HG03108 (cell line): ENCODE data around the gene MAPT.
"Not testable (repeated sequence)": the region's sequence is repeated elsewhere in the genome, so short reads cannot be mapped to it uniquely, and the experiment has no call there.

ENCODE experiments used
- ATAC-seq: cut with Tn5 transposase; IDR thresholded peaks from one replicate; pipeline ENCODE4 v1.9.1; 2021; ENCODE audit warnings: moderate library complexity; ENCODE audit not compliant: unreplicated experiment

The MAPT gene

DNA sequence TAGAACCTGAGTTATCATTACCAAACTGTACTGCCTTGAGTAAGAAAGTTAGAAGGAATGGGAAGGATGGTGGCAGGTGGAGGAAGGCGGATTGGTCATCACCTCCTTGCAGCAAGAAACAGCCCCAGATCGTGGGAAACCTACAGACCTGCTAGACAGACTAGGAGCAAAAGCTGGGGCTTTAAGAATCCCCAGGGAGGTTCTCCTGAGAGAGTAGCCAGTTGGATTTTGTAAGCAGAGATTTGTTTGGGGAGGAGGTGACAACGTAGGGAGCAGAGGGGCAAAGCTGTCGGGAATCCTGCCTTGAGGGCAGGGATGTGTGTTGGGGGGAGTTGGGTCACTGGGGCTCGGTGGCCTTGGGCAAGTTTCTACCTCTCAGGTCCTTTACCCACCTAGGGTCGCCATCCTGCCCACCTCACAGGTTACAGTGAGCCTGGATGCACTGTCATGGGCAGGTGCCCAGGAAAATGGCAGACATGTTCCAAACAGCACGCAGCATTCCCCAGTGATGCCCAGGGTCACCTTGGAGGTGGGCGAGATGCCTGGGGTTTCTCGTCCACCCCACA lies 55.5 kb downstream of the MAPT start:
- ATAC-seq, result no peak

DNA sequence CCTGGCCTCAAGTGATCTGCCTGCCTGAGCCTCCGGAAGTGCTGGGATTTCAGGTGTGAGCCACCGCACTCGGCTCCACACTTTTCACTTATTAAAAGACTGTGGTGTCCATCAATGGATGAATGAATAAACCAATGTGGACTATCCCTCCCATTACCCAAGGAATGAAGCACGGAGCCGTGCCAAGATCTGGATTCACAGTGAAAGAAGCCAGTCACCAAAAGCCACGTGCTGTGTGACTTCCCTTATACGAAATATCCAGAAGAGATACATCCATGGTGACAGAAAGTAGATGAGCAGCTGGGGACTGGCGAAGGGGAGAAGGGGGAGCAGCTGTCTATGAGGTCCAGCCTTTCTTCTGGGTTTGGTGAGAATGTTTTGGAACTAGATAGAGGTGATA lies 56.5 kb downstream of the MAPT start:
- ATAC-seq, result no peak

DNA sequence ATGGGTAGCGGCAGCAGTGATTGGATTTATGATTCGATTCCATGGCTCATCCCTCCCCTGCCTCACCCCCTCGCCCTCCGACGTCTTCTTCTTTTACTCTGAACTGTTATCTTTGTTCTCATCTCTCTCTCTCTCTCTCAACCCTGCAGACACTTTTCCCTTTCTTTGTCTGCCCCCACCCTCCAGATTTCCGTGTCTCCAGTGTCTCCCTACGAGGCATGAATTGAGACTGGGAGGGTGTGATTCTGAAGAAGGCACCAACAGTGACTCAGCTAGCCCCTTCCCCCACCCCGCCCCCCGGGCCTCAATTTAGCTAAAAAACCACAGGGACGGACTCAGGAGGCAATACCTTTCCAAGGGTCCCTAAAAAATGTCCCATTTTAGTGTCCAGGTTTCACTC lies 57.0 kb downstream of the MAPT start:
- ATAC-seq, result no peak

DNA sequence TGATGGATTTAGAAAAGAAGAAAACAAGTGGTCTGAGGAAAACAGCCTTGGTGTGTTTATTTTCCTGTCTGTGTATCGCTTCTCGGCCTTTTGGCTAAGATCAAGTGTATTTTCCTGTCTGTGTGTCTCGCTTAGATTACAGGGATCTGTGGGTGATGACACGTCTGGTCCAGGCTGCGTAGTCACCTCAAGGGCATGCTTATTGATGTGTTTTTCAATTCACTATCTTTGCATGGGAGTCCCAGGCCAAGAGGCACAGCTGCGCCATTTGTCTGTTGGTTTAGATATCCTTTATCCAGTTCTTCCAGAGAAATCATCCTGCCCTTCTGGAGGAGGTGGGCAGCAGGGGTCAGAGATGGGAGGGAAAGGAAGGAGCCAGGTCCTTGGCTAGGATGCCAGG lies 57.6 kb downstream of the MAPT start:
- ATAC-seq, result no peak

DNA sequence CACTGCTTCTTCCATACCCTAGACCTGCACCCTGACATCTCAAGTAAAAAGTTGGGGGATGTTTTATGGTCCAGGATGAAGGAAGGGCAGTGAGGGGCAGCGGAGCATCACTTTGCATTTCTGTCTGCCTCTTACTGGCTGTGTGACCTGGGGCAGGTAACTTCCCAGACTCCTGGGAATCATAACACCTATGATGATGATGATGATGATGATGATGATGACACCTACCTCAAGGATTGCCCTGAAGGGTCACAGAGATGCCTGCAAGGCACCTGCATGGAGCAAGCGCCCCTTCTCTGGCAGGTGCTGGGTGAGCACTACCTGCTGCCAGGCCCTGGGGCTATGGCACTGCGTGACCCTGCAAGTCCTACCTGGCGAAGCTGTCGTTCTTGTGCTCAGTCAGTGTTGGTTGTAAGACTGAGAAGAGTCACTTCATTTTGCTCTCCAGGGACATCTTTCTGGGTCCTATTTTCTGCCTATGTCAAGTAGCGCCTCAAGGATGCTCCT lies 58.5 kb downstream of the MAPT start:
- no peak for ATAC-seq

DNA sequence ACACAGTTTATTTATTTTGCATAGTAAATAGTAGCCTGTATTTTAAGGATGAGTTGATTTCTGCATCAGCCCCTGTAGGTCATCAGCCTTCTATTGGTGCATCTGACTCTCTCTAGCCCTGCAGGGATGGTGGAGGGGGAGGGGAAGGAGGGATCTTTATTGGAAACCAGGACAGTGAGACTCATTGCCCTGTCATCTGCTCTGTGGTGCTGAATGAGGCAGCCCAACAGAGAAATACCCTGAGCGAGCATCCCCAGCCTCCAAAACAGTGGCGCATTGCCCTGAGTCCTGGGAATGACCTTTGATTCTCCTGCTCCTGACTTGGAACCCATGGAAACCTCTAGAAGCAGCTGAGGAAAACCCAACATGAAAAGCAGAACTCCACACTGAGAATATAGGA lies 59.2 kb downstream of the MAPT start:
- no peak for ATAC-seq

DNA sequence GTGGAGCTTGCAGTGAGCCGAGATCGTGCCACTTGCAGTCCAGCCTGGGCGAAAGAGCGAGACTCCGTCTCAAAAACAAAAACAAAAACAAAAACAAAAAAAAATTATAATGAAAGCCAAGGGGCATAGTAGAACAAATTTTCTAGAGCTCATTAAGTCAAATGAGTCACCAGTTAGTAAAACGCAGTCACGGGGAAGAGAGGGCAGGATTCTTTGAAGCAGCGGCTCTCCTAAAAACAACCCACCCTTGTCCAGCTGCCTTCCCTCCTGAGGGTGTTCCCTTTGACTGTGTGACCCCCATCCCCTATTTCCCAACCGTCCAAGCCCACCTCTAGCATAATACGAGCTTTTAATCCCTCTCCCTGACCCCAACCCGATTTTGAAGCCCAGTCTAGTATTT lies 60.6 kb downstream of the MAPT start:
- no peak for ATAC-seq

DNA sequence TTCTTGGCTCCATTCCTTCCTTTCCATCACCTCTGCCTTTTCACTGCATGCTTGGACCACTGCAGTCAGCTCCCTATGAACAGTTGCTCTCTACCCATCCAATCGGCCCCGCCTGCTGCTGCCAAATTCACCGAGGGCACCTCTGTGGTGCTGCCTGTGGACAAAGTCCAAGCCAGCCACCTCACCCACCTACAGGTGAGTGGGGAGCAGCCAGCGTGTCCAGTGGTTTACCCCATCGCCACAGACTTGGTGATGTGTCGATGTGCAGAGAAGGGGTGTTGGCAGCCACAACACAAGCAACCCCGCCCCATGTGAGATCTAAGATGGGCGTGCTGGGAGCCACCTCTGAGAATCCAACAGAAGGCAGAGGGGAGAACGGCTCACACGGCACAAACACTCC lies 61.0 kb downstream of the MAPT start:
- no peak for ATAC-seq

DNA sequence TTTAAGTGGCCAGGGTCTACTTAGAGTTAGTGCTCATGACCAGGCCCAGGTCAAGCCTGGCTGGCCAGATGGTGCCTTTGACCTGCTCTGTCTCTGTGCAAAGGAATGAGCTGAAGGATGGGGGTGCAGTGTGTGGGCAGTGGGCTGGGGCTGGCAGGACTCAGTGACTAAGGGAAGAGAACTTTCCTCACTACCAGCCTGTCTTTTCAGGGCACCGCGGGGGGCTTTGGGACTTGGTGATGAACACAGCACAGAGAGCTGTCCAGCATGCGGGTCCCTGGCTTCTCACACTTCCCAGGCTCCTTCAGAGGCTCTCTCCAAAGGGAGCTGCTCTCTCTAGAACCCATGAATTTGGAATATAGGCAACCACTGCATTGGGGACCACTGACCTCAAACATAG lies 61.7 kb downstream of the MAPT start:
- ATAC-seq, result no peak

DNA sequence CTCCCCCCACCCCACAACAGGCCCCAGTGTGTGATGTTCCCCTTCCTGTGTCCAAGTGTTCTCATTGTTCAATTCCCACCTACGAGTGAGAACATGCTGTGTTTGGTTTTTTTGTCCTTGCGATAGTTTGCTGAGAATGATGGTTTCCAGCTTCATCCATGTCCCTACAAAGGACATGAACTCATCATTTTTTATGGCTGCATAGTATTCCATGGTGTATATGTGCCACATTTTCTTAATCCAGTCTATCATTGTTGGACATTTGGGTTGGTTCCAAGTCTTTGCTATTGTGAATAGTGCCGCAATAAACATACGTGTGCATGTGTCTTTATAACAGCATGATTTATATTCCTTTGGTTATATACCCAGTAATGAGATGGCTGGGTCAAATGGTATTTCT lies 62.4 kb downstream of the MAPT start:
- ATAC-seq, result not testable (repeated sequence)

DNA sequence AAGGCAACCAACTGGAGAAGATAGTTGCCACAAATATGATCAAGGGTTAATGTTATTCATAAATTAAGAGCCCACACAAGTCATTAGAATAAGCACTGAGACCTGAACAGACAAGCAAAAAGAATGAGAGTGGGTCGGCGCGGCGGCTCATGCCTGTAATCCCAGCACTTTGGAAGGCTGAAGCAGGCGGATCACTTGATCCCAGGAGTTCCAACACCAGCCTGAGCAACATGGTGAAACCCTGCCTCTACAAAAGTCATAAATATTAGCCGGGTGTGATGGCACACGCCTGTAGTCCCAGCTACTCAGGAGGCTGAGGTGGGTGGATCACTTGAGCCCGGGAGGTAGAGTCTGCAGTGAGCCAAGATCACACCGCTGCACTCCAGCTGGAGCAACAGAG lies 64.0 kb downstream of the MAPT start:
- ATAC-seq, result no peak

DNA sequence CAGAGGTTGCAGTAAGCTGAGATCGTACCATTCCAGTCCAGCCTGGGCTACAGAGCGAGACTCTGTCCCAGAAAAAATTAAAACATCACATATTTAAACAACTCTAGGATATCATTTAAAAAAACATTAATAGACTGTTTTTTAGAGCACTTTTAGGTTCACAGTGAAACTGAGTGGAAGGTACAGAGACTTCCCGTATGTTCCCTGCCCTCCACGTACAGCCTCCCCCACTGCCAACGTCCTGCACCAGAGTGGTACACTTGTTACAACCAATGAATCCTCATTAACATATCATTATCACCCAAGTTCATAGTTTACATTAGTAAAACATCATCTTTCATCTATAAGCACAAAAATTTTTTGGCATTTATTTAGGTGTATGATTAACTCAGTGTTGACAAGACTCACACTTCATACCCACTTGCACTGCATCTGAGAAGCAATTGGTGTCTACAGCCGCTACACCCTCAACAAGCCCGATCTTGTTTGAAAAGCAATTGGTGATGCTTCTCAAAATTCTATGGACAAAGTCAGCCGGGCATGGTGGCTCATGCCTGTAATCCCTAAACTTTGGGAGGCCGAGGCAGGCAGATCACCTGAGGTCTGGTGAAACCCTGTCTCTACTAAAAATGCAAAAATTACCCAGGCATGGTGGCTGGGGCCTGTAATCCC lies 64.8 kb downstream of the MAPT start:
- no peak for ATAC-seq

DNA sequence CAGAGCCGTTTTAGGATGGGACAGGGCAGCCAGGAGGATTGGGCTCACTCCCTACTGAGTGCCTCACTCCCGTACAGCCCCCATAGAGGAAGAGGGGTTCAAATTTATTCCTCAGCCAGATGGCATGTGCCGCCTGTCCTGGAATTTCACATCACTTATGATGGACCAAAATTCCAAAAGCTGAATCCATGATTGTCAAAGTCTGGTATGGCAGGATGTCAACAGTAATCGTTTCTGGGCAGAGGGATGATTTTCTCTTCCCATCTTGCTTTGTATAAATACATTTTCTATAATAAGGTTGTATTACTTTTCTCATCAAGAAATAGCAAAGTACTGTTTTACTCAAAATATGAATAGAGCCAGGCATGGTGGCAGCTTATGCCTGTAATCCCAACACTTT lies 66.0 kb downstream of the MAPT start:
- no peak for ATAC-seq

DNA sequence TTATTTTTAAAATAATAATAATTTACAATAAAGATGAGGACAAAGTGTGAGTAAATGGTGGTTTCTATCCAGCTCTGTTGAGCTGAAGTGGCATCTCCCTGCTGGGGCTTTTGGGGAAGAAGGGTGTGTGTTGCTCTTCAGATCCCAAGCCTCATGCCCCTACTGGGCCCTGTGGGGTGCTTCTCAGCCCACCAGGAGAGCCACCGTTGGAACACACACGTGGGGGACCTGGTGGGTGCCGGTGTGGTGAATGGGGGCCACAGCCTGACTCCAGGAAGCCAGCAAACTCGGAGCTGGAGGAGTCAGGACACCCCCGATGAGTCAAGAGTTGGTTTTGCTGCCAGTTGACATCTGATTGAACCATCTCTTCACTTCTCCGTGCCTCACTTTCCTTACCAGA lies 66.9 kb downstream of the MAPT start:
- no peak for ATAC-seq

DNA sequence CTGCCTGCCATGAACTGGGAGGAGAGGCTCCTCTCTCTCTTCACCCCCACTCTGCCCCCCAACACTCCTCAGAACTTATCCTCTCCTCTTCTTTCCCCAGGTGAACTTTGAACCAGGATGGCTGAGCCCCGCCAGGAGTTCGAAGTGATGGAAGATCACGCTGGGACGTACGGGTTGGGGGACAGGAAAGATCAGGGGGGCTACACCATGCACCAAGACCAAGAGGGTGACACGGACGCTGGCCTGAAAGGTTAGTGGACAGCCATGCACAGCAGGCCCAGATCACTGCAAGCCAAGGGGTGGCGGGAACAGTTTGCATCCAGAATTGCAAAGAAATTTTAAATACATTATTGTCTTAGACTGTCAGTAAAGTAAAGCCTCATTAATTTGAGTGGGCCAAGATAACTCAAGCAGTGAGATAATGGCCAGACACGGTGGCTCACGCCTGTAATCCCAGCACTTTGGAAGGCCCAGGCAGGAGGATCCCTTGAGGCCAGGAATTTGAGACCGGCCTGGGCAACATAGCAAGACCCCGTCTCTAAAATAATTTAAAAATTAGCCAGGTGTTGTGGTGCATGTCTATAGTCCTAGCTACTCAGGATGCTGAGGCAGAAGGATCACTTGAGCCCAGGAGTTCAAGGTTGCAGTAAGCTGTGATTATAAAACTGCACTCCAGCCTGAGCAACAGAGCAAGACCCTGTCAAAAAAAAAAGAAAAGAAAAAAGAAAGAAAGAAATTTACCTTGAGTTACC lies 68.0 kb downstream of the MAPT start:
- ATAC-seq, result no peak

DNA sequence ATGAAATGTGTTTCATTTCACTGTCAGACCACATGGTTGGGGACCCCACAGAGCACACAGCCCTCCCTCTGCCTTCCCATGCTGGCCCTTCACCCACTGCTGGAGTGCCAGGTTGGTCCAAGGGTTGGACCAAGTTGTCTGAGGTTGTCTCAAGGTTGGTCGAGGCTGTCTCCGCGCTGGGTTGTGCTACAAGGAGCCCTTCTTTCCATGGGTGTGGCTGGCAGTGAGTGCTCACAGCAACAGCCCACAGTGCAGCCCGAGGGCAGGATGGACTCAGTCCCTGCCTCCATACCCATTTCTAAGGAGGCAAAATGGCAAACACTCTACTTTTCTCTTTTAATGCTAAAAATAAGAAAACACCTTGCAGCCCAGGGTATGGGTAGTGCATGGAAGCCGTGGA lies 68.9 kb downstream of the MAPT start:
- ATAC-seq, result no peak

DNA sequence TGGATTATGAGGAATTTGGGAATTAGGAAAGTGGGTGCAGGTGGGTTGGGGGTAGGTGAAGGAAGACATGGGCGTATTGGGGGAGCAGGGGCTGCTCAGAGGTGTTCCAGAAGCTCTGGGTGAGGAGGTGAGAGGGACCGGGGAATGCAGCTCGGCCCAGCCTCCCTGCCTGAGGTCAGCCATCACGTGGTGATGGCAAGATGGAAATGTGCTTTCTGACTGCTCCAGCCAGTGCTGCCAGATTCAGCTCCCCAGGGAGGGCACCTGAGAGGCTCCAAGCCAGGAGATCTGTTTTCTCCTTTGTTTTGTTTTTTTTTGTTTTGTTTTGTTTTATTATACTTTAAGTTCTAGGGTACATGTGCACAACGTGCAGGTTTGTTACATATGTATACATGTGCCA lies 69.5 kb downstream of the MAPT start:
- no peak for ATAC-seq

DNA sequence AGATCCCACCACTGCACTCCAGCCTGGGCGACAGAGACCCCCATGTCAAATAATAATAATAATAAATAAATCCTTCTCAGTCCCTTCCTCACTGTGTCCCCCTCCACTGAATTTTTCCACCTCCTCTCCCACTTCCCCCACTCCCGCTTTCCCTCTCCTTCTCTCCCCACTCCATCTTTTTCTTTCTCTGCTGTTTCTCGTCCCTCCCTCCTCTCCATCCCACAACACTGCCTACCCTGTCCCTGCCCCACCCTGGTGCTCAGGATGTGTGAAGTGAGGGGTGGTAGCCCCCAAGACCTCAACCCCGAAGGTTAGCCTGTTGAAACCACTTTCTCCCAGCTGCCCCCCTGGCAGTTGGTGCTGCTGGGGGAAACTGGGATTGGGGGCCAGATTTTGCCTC lies 70.3 kb downstream of the MAPT start:
- no peak for ATAC-seq

DNA sequence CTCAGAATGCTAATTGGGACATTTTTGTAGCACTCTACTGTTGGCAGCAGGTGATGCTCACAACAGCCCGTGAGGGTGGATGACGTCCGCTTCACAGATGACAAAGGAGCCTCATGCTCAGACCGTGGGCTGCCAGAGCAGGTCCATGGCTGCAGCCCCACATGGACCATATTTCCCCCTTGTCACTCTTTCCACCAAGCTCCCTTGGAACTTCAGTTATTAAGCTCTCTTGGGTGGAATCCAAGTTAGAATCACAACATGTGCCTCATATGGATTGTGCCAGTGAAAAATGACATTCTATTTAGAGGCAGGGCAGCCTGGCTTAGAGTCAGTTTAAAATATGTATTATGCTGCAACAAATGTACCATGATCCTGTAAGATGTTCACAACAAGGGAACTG lies 71.5 kb downstream of the MAPT start:
- no peak for ATAC-seq

DNA sequence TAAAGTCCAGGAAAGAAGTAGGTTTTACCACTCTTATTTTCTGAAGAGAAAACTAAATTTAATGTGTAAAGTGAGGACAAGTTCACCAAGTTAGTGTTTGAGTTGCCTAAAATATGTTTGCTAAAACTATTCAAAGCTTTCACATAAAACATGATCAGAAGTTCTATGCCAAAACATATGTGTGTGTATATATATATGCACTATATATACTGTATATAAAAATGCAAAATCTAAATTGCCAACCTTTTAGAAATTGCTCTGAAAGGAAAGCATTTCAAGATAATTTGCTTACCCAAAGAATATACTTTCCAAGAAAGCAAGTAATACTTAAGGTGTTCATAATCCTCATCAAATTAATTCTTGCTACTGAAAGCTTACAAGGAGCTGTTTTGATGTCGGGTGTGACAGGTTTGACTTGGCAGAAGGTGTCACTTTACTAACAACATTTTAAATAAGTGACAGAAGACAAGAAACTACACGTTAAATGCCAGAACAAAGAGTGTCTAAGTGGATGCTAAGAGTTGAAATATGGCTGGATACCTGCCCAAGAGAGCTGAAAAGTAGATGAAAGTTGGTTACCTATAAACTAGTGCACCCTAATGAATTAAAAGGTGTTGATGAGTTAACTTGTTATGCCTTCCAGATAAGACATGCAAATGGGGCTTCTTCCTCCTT lies 72.4 kb downstream of the MAPT start:
- ATAC-seq, result no peak

DNA sequence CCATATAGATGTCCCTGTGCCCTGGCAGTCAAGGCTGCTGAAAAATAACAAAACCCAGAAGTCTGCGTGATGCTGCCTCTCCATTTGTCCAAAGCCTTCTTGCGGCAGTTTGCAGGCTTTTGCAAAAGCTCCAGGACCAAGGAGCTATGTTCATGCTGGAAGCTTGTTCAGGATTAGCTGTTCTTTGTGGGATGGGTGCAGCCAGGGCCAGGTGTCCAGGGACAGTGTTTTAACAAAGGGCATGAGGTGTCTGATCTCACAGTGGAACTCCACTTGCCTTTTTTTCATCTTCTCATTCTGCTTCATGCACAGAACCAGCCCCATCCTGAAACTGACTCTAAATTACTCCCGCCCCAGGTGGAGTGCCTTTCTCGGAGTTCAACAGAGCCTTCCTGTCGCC lies 73.0 kb downstream of the MAPT start:
- ATAC-seq, result no peak

DNA sequence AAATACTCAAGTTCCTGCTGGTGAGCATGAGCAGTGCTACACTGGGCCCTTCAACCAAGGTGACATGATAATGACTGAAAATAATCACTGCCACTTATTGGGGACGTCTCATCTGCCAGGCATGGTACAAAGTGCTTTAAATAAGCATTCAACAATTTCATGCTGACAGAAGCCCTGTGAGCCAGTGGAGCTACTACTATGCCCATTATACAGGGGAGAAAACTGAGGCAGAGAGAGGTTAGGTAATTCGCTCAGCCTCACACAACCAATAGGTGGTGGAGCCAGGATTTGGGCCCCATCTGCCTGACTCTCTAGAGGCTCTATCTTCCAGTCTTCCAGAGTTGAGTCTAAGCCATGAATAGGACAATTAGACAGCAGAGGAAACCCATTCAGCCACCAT lies 74.4 kb downstream of the MAPT start:
- no peak for ATAC-seq
